ENCODE results near the gene DNAJC30. TPM values are rescaled to one million over a fixed set of nuclear protein-coding genes. Genes with fewer than 3 reads are reported as not detected.
A peak's percentile ranks its signal among the peaks of the same experiment; 100 is the strongest.

The DNAJC30 gene
- total RNA-seq, 1 donor from 2014 or later: 9.5 TPM

- H3K4me1 Mint-ChIP-seq (ENCODE audit: low read depth): peaks cover 43% of the 10 kb centered on the region
- no peak overlapping the region for H3K4me3 Mint-ChIP-seq (ENCODE audit: unreplicated experiment)
- peaks cover 6% of the 10 kb centered on the region for H3K36me3 Mint-ChIP-seq (ENCODE audit: low read depth)
- no peak for DNase-seq (ENCODE audit: low spot score)
- TF ChIP-seq, protein P1, sequence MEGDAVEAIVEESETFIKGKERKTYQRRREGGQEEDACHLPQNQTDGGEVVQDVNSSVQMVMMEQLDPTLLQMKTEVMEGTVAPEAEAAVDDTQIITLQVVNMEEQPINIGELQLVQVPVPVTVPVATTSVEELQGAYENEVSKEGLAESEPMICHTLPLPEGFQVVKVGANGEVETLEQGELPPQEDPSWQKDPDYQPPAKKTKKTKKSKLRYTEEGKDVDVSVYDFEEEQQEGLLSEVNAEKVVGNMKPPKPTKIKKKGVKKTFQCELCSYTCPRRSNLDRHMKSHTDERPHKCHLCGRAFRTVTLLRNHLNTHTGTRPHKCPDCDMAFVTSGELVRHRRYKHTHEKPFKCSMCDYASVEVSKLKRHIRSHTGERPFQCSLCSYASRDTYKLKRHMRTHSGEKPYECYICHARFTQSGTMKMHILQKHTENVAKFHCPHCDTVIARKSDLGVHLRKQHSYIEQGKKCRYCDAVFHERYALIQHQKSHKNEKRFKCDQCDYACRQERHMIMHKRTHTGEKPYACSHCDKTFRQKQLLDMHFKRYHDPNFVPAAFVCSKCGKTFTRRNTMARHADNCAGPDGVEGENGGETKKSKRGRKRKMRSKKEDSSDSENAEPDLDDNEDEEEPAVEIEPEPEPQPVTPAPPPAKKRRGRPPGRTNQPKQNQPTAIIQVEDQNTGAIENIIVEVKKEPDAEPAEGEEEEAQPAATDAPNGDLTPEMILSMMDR (IDR thresholded peaks at IDR 0.05): no peak
- H3K27me3 Mint-ChIP-seq (ENCODE audit: low read depth): no peaks in the 10 kb centered on the region
- no peaks in the 10 kb centered on the region for H3K9me3 Mint-ChIP-seq (ENCODE audit: low read depth)
- peak overlapping the region; percentile 90 for H3K27ac Mint-ChIP-seq (ENCODE audit: unreplicated experiment)
Observed at GRCh38 chr7:73707045-73707631, 23.9 kb upstream of the DNAJC30 start.

DNA sequence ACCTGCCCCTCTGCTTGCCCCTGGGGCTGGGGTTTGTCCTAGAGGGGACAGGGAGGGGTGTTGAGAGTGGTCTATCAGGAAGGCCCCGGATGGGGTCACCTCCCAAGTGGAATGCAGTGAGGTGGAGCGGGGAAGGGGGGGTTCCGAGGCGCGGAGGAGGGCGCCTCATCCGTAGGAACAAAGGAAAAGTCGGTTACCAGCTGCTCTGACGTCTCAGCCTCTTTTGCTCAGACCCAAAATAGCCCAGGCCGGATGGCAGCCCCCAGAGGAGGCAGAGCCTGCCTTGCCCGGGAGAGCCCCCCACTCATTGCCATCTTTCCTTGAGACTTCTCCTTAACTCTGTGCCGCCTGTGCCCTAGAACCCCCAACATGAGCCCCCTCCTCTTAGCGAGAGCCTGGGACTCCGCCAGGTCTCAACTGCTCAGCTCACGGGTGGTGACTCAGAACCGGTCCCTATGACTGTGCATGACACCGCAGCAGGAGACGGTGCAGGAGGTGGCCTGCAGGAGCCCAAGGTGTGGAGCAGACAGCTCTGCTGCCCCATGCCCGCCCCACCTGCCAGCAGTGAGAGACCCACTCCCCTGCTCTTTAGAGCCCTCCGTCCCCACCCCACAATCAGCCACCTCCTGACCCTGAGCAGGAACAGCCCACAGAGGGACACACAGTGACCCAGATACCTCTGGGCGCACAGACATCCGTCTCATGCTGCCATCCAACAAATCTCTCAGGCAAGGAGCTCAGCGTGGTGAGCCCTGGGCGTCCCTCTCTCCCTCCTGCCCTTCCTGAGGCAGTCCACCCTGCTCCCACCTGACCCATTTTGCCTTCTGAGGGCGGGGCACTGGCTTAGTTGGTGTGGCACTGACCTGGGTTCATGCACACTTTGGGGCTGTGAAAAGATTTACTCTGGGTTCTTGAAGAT, 23.1 kb upstream of the DNAJC30 start:
- peaks cover 13% of the 10 kb centered on the region for H3K36me3 Mint-ChIP-seq (ENCODE audit: low read depth)
- peaks cover 43% of the 10 kb centered on the region for H3K4me1 Mint-ChIP-seq (ENCODE audit: low read depth)
- H3K27me3 Mint-ChIP-seq (ENCODE audit: low read depth): no peaks in the 10 kb centered on the region
- H3K4me3 Mint-ChIP-seq (ENCODE audit: unreplicated experiment): peak overlapping the region; percentile 19
- no peak for DNase-seq (ENCODE audit: low spot score)
- no peaks in the 10 kb centered on the region for H3K9me3 Mint-ChIP-seq (ENCODE audit: low read depth)
- peak overlapping the region; percentile 90 for H3K27ac Mint-ChIP-seq (ENCODE audit: unreplicated experiment)
- TF ChIP-seq, protein P1 (IDR thresholded peaks at IDR 0.05): no peak

DNA sequence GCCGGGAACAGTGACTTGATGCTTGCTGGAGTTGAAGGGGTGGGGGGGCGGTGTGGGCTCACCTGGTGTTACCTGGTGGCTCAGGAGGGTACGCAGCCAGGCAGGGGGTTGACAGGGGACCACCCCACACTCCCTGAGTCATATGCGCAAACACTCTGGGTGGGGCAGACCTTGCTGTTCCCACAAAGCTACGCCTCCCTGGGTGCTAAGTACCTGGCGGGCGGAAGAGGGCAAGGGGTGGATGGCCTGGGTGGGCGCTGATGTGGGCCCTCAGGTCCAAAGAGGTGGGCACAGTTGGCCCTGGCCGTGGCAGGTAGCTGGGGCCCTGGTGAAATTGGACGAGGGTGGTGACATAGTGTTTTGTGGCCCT, 22.3 kb upstream of the DNAJC30 start:
- Mint-ChIP-seq H3K4me3 (ENCODE audit: unreplicated experiment) (no peak overlapping the region), H3K27ac (ENCODE audit: unreplicated experiment) (peak overlapping the region; percentile 89)

GRCh38 chr7:73704640-73705550, 21.6 kb upstream of the DNAJC30 start:
- H3K36me3 Mint-ChIP-seq (ENCODE audit: low read depth): peaks cover 15% of the 10 kb centered on the region
- H3K27ac Mint-ChIP-seq (ENCODE audit: unreplicated experiment): peak overlapping the region; percentile 89
- H3K9me3 Mint-ChIP-seq (ENCODE audit: low read depth): no peaks in the 10 kb centered on the region
- TF ChIP-seq, protein P1 (IDR thresholded peaks at IDR 0.05): no peak
- H3K27me3 Mint-ChIP-seq (ENCODE audit: low read depth): no peaks in the 10 kb centered on the region
- peaks cover 43% of the 10 kb centered on the region for H3K4me1 Mint-ChIP-seq (ENCODE audit: low read depth)
- no peak for DNase-seq (ENCODE audit: low spot score)
- peak overlapping the region; percentile 28 for H3K4me3 Mint-ChIP-seq (ENCODE audit: unreplicated experiment)

More for the DNA sequence above, 22.3 kb upstream of the DNAJC30 start:
- H3K36me3 Mint-ChIP-seq (ENCODE audit: low read depth): peaks cover 13% of the 10 kb centered on the region
- H3K27me3 Mint-ChIP-seq (ENCODE audit: low read depth): no peaks in the 10 kb centered on the region
- TF ChIP-seq, protein P1 (IDR thresholded peaks at IDR 0.05): no peak
- no peak for DNase-seq (ENCODE audit: low spot score)
- H3K4me1 Mint-ChIP-seq (ENCODE audit: low read depth): peaks cover 43% of the 10 kb centered on the region
- H3K9me3 Mint-ChIP-seq (ENCODE audit: low read depth): no peaks in the 10 kb centered on the region
